SK-N-MC (cell line): Measurements from ENCODE around the gene SLC6A6.

ENCODE experiments used
- EZH2 ChIP-seq: fragments of 200-600 bp; sonication (generic); IDR thresholded peaks from one replicate; pipeline ENCODE4 v1.6.1; 2017; ENCODE audit warnings: antibody characterized with exemption
- FOXP2 ChIP-seq: optimal IDR thresholded peaks from 2 replicates; pipeline ENCODE3; 2011; ENCODE audit warnings: mild to moderate bottlenecking, moderate library complexity; ENCODE audit not compliant: insufficient read depth; ENCODE audit errors: extremely low read length, control extremely low read depth
- POLR2AphosphoS5 ChIP-seq: IDR thresholded peaks from 2 replicates; pipeline ENCODE4 v1.6.1; 2012; ENCODE audit warnings: mild to moderate bottlenecking, low read depth, low read length, borderline replicate concordance

GRCh38 chr3:14503033-14503705 is 100.8 kb downstream of the SLC6A6 start:
- no peak for TF ChIP-seq POLR2AphosphoS5
- no peak for TF ChIP-seq EZH2
- TF ChIP-seq FOXP2 = no peak
